Sigmoid colon (tissue), 7 donors: Measurements from ENCODE around the gene RBFOX2. TPM values are rescaled to one million over a fixed set of nuclear protein-coding genes. Genes with fewer than 3 reads are reported as not detected.

Source experiments
- DNase-seq: peaks from one replicate; pipeline ENCODE4 v3.0.0-alpha.2; 2019
- H3K27ac ChIP-seq, 4 donors: fragments of 200-600 bp; sonication (generic); one replicate each; pipeline ENCODE4 v1.5.1; 2016 to 2019; ENCODE audit warnings: mild to moderate bottlenecking in 1 of 4
- H3K27me3 ChIP-seq, 3 donors: fragments of 200-600 bp; sonication (generic); one replicate each; pipeline ENCODE4 v1.5.1; 2019; ENCODE audit warnings: mild to moderate bottlenecking in 1 of 3
- H3K36me3 ChIP-seq, 4 donors: fragments of 200-600 bp; sonication (generic); one replicate each; pipeline ENCODE4 v1.5.1; 2016 to 2019
- H3K4me1 ChIP-seq, 4 donors: fragments of 200-600 bp; sonication (generic); one replicate each; pipeline ENCODE4 v1.5.1; 2017 to 2019
- H3K4me3 ChIP-seq, 4 donors: fragments of 200-600 bp; sonication (generic); one replicate each; pipeline ENCODE4 v1.5.1; 2017 to 2019; ENCODE audit warnings: mild to moderate bottlenecking in 2 of 4, moderate library complexity in 1 of 4
- H3K9me3 ChIP-seq, 4 donors: fragments of 200-600 bp in 3 of 4; sonication (generic) in 3 of 4; one replicate each; pipeline versions ENCODE4 v1.5.1 to v1.6.1; 2013 to 2019
- EP300 ChIP-seq, 4 donors: sonication (generic); formaldehyde crosslinking; IDR thresholded peaks; one replicate each; pipeline ENCODE4 v1.6.1; 2017; ENCODE audit warnings: antibody characterized with exemption in 4 of 4
- POLR2A ChIP-seq, 2 donors: fragments of 450-650 bp; IDR thresholded peaks; one replicate each; pipeline ENCODE4 v1.6.1; 2016; ENCODE audit warnings: antibody characterized with exemption in 2 of 2, mild to moderate bottlenecking in 2 of 2, moderate library complexity in 2 of 2
- POLR2AphosphoS5 ChIP-seq, 4 donors: sonication (generic); formaldehyde crosslinking; IDR thresholded peaks; one replicate each; pipeline ENCODE4 v1.6.1; 2017; ENCODE audit warnings: antibody characterized with exemption in 4 of 4
- WGBS, 2 donors: extraction: QIAGEN DNeasy Blood & Tissue Kit; methylation state at CpG; one replicate each; pipeline ENCODE4 v1.1.7; 2013; 5-methylcytosine and 5-hydroxymethylcytosine counted together
- intact Hi-C: fragments of 100-400 bp; cut with DNase I; formaldehyde crosslinking; loops from one replicate; pipeline ENCODE4 v1.15.1; 2023
- polyA plus RNA-seq, 3 donors: library from polyadenylated mRNA; stranded (reverse); fragments of 200-250 nt; gene quantifications; one replicate each; pipeline ENCODE4 v1.2.3, GENCODE V29; 2013
- total RNA-seq, 4 donors: library from RNA; depleted of rRNA; stranded (reverse); fragments of >200 nt; gene quantifications; one replicate each; pipeline ENCODE4 v1.1.0, GENCODE V29; 2016
- TF ChIP-seq, protein P1 (sequence below), 4 experiments: fragments of 450-650 bp in 3 of 4; fragments of 200-600 bp in 1 of 4; IDR thresholded peaks; one replicate each; pipeline ENCODE4 v1.5.1; 2016 to 2019; ENCODE audit warnings: antibody characterized with exemption in 4 of 4, mild to moderate bottlenecking in 3 of 4, moderate library complexity in 2 of 4
- donor health status: healthy with polysubstance abuse.
- donor health status: Bipolar disorder and iron deficiency.
- donor health status: healthy.

Gene RBFOX2
- total and polyA plus RNA-seq, 7 donors = 11.6 to 164 (median 138) TPM

GRCh38 chr22:35911877-35912276 is 116.7 kb downstream of the RBFOX2 start:
- Histone ChIP-seq H3K9me3 (no peaks in the 10 kb centered on the region), H3K36me3 (no peaks in the 10 kb centered on the region), H3K4me3 (no peak overlapping the region), H3K4me1 (peaks cover 0 to 68% (median 54%) of the 10 kb centered on the region in 4 donors), H3K27ac (peak overlapping the region in 2 of 4 donors; percentile 14 to 85), H3K27me3 (no peaks in the 10 kb centered on the region)
- TF ChIP-seq EP300 (IDR thresholded peaks at IDR 0.05) = no peak
- no peak for TF ChIP-seq POLR2AphosphoS5 (IDR thresholded peaks at IDR 0.05)
- no peak for TF ChIP-seq POLR2A (IDR thresholded peaks at IDR 0.05)
- TF ChIP-seq, protein P1, sequence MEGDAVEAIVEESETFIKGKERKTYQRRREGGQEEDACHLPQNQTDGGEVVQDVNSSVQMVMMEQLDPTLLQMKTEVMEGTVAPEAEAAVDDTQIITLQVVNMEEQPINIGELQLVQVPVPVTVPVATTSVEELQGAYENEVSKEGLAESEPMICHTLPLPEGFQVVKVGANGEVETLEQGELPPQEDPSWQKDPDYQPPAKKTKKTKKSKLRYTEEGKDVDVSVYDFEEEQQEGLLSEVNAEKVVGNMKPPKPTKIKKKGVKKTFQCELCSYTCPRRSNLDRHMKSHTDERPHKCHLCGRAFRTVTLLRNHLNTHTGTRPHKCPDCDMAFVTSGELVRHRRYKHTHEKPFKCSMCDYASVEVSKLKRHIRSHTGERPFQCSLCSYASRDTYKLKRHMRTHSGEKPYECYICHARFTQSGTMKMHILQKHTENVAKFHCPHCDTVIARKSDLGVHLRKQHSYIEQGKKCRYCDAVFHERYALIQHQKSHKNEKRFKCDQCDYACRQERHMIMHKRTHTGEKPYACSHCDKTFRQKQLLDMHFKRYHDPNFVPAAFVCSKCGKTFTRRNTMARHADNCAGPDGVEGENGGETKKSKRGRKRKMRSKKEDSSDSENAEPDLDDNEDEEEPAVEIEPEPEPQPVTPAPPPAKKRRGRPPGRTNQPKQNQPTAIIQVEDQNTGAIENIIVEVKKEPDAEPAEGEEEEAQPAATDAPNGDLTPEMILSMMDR (IDR thresholded peaks at IDR 0.05) = no peak
- DNase-seq = no peak
- 80 to 84% methylated on average over 2 of the region's 2 CpGs for WGBS, 2 donors
- intact Hi-C loops = no loop called here

- intact Hi-C loops = no loop called here
- 73 to 88% methylated on average over 2 of the region's 2 CpGs for WGBS, 2 donors
- Histone ChIP-seq H3K9me3 (no peaks in the 10 kb centered on the region), H3K27me3 (no peaks in the 10 kb centered on the region), H3K4me3 (no peak overlapping the region), H3K4me1 (peaks cover 0 to 60% (median 46%) of the 10 kb centered on the region in 4 donors), H3K27ac (no peak overlapping the region), H3K36me3 (no peaks in the 10 kb centered on the region)
- no peak for DNase-seq
- TF ChIP-seq POLR2A (IDR thresholded peaks at IDR 0.05) (no peak), POLR2AphosphoS5 (IDR thresholded peaks at IDR 0.05) (no peak), EP300 (IDR thresholded peaks at IDR 0.05) (no peak)
Observed at GRCh38 chr22:35910926-35911325, 117.7 kb downstream of the RBFOX2 start.

GRCh38 chr22:35910003-35910769 is 118.4 kb downstream of the RBFOX2 start:
- TF ChIP-seq POLR2A (IDR thresholded peaks at IDR 0.05) = no peak
- TF ChIP-seq EP300 (IDR thresholded peaks at IDR 0.05) = no peak
- TF ChIP-seq POLR2AphosphoS5 (IDR thresholded peaks at IDR 0.05) = no peak
- TF ChIP-seq, protein P1 (IDR thresholded peaks at IDR 0.05) = no peak
- peaks cover 0 to 58% (median 41%) of the 10 kb centered on the region in 4 donors for H3K4me1 ChIP-seq

GRCh38 chr22:35905894-35906293 is 122.7 kb downstream of the RBFOX2 start:
- Histone ChIP-seq H3K4me1 (peaks cover 0 to 45% (median 35%) of the 10 kb centered on the region in 4 donors), H3K27ac (no peak overlapping the region), H3K36me3 (no peaks in the 10 kb centered on the region), H3K9me3 (no peaks in the 10 kb centered on the region), H3K4me3 (no peak overlapping the region), H3K27me3 (no peaks in the 10 kb centered on the region)
- WGBS, 2 donors = 93% methylated on average over 1 of the region's 1 CpG
- DNase-seq = no peak
- no peak for TF ChIP-seq POLR2A (IDR thresholded peaks at IDR 0.05)
- TF ChIP-seq, protein P1 (IDR thresholded peaks at IDR 0.05) = no peak
- no peak for TF ChIP-seq POLR2AphosphoS5 (IDR thresholded peaks at IDR 0.05)
- no peak for TF ChIP-seq EP300 (IDR thresholded peaks at IDR 0.05)
- intact Hi-C loops = loop anchor here (5.0 kb wide), 1 partner anchor 64 kb away; no protein-coding TSS in a partner anchor

More at GRCh38 chr22:35910003-35910769, 118.4 kb downstream of the RBFOX2 start:
- no peaks in the 10 kb centered on the region for H3K27me3 ChIP-seq
- intact Hi-C loops = no loop called here
- DNase-seq = no peak
- WGBS, 2 donors = 79 to 88% methylated on average over 4 of the region's 4 CpGs
- H3K9me3 ChIP-seq = no peaks in the 10 kb centered on the region
- no peak overlapping the region for H3K4me3 ChIP-seq
- peak overlapping the region in 1 of 4 donors; percentile 48 for H3K27ac ChIP-seq
- H3K36me3 ChIP-seq = no peaks in the 10 kb centered on the region

GRCh38 chr22:35904752-35905151 is 123.9 kb downstream of the RBFOX2 start:
- no peaks in the 10 kb centered on the region for H3K27me3 ChIP-seq
- H3K4me1 ChIP-seq = peaks cover 0 to 45% (median 36%) of the 10 kb centered on the region in 4 donors
- H3K4me3 ChIP-seq = no peak overlapping the region
- no peaks in the 10 kb centered on the region for H3K9me3 ChIP-seq
- intact Hi-C loops = loop anchor here (5.0 kb wide), 1 partner anchor 62 kb away; no protein-coding TSS in a partner anchor
- no peak for DNase-seq
- no peaks in the 10 kb centered on the region for H3K36me3 ChIP-seq
- TF ChIP-seq, protein P1 (IDR thresholded peaks at IDR 0.05) = no peak
- TF ChIP-seq POLR2A (IDR thresholded peaks at IDR 0.05) (no peak), EP300 (IDR thresholded peaks at IDR 0.05) (no peak), POLR2AphosphoS5 (IDR thresholded peaks at IDR 0.05) (no peak)
- peak overlapping the region in 2 of 4 donors; percentile 9 to 27 for H3K27ac ChIP-seq
- WGBS, 2 donors = 84 to 86% methylated on average over 6 of the region's 6 CpGs
